Neuronal stem cell (in vitro differentiated cells): Measurements from ENCODE around the gene CNTD1.

Experiments used
- DNase-seq: peaks from one replicate; pipeline ENCODE4 v3.0.0-alpha.2; 2013; ENCODE audit warnings: low spot score
- H2AFZ ChIP-seq: one replicate; pipeline ENCODE4 v1.6.1; 2013; ENCODE audit warnings: mild to moderate bottlenecking, low read length, inconsistent platforms
- H2AK5ac ChIP-seq: 2 replicates; pipeline ENCODE4 v1.6.1; 2013; ENCODE audit warnings: low read depth, mild to moderate bottlenecking, inconsistent platforms, low read length, moderate library complexity, mixed read lengths
- H2BK120ac ChIP-seq: 2 replicates; pipeline ENCODE4 v1.6.1; 2013; ENCODE audit warnings: low read depth, mild to moderate bottlenecking, inconsistent platforms, low read length, moderate library complexity, mixed read lengths
- H2BK12ac ChIP-seq: one replicate; pipeline ENCODE4 v1.6.1; 2013; ENCODE audit warnings: low read length, inconsistent platforms
- H2BK15ac ChIP-seq: 2 replicates; pipeline ENCODE4 v1.6.1; 2013; ENCODE audit warnings: mild to moderate bottlenecking, low read length, inconsistent platforms, mixed read lengths
- H2BK5ac ChIP-seq: one replicate; pipeline ENCODE4 v1.6.1; 2013; ENCODE audit warnings: inconsistent platforms, mild to moderate bottlenecking, low read length, moderate library complexity
- H3K14ac ChIP-seq: one replicate; pipeline ENCODE4 v1.6.1; 2013; ENCODE audit warnings: low read length, inconsistent platforms
- H3K18ac ChIP-seq: 2 replicates; pipeline ENCODE4 v1.6.1; 2013; ENCODE audit warnings: low read length, inconsistent platforms
- H3K23ac ChIP-seq: 2 replicates; pipeline ENCODE4 v1.6.1; 2013; ENCODE audit warnings: low read depth, mild to moderate bottlenecking, mixed read lengths, low read length, inconsistent platforms; ENCODE audit not compliant: poor library complexity
- H3K27ac ChIP-seq: replicated peaks from 3 replicates; pipeline ENCODE4 v1.5.1; 2013; ENCODE audit warnings: low read length, inconsistent platforms
- H3K27me3 ChIP-seq, 3 experiments: 2 replicates each; pipeline ENCODE4 v1.6.1; 2013; ENCODE audit warnings: low read length in 3 of 3, mild to moderate bottlenecking in 2 of 3, inconsistent platforms in 1 of 3, low read depth in 1 of 3, mixed read lengths in 1 of 3, moderate library complexity in 1 of 3; ENCODE audit not compliant: control insufficient read depth in 3 of 3, insufficient read depth in 3 of 3
- H3K36me3 ChIP-seq, 2 donors: replicated peaks in 1 of 2; 2 replicates each; pipeline ENCODE4 v1.6.1; 2013; ENCODE audit warnings: low read length in 2 of 2; ENCODE audit not compliant: control insufficient read depth in 2 of 2, insufficient read depth in 2 of 2
- H3K4ac ChIP-seq: 2 replicates; pipeline ENCODE4 v1.6.1; 2013; ENCODE audit warnings: inconsistent platforms, mild to moderate bottlenecking, low read length, moderate library complexity
- H3K4me1 ChIP-seq, 2 donors: 1 replicate in 1 of 2; 2 replicates in 1 of 2; pipeline ENCODE4 v1.6.1; 2013; ENCODE audit warnings: low read length in 2 of 2, low read depth in 1 of 2; ENCODE audit not compliant: control insufficient read depth in 2 of 2, insufficient read depth in 1 of 2
- H3K4me2 ChIP-seq: one replicate; pipeline ENCODE4 v1.6.1; 2013; ENCODE audit warnings: mild to moderate bottlenecking, low read length, inconsistent platforms; ENCODE audit not compliant: insufficient read depth, poor library complexity, severe bottlenecking
- H3K4me3 ChIP-seq, 2 donors: 2 replicates each; pipeline ENCODE4 v1.5.1; 2013; ENCODE audit warnings: low read length in 2 of 2, mild to moderate bottlenecking in 2 of 2, inconsistent platforms in 1 of 2, moderate library complexity in 1 of 2
- H3K79me1 ChIP-seq: one replicate; pipeline ENCODE4 v1.6.1; 2013; ENCODE audit warnings: low read depth, mild to moderate bottlenecking, inconsistent platforms, low read length, moderate library complexity
- H3K9ac ChIP-seq: one replicate; pipeline ENCODE4 v1.6.1; 2013; ENCODE audit warnings: mild to moderate bottlenecking, low read depth, low read length, inconsistent platforms; ENCODE audit not compliant: poor library complexity
- H3K9me3 ChIP-seq, 2 donors: replicated peaks in 1 of 2; 2 replicates each; pipeline versions ENCODE3 to v1.6.1; 2013; ENCODE audit warnings: low read length in 2 of 2, mild to moderate bottlenecking in 2 of 2, inconsistent platforms in 1 of 2, low read depth in 1 of 2, mixed read lengths in 1 of 2, moderate library complexity in 1 of 2; ENCODE audit not compliant: control insufficient read depth in 2 of 2, insufficient read depth in 1 of 2
- H4K8ac ChIP-seq: one replicate; pipeline ENCODE4 v1.6.1; 2013; ENCODE audit warnings: low read depth, mild to moderate bottlenecking, inconsistent platforms, low read length, moderate library complexity
- H4K91ac ChIP-seq: one replicate; pipeline ENCODE4 v1.6.1; 2013; ENCODE audit warnings: low read length, low read depth, mild to moderate bottlenecking, inconsistent platforms; ENCODE audit not compliant: poor library complexity
- WGBS, 2 donors: extraction: QIAGEN DNeasy Blood & Tissue Kit; methylation state at CpG; one replicate each; pipeline ENCODE4 v1.1.7; 2013; ENCODE audit warnings: missing lambda C conversion rate in 2 of 2, mixed read lengths in 1 of 2; ENCODE audit not compliant: insufficient read length in 2 of 2, insufficient replicate concordance in 1 of 2; ENCODE audit errors: extremely low coverage in 2 of 2; 5-methylcytosine and 5-hydroxymethylcytosine counted together

Gene CNTD1

GRCh38 chr17:42832934-42833766 lies 34.5 kb downstream of the CNTD1 start, which contains the start of gene PSME3:
PSME3 (plus strand) TSS chr17:42833397; CDS start chr17:42833632, 235 bp downstream.
- Histone ChIP-seq H2AFZ (peak within 1 kb of the TSS; percentile 82), H2AK5ac (peak within 1 kb of the TSS; percentile 25), H3K27ac (peak within 1 kb of the TSS; percentile 28), H3K18ac (peak within 1 kb of the TSS; percentile 88), H3K27me3 (no peaks in the 10 kb centered on the region), H3K36me3 (peaks cover 20 to 34% of the 10 kb centered on the region in 2 donors), H3K23ac (peak within 1 kb of the TSS; percentile 99), H3K9me3 (no peaks in the 10 kb centered on the region), H3K4ac (no peak within 1 kb of the TSS), H3K4me3 (peak within 1 kb of the TSS; percentile 58 to 89), H3K4me1 (peaks cover 4% of the 10 kb centered on the region in 2 donors), H2BK5ac (peak within 1 kb of the TSS; percentile 71), H2BK12ac (peak within 1 kb of the TSS; percentile 46), H4K8ac (no peak within 1 kb of the TSS), H3K79me1 (peaks cover 6% of the 10 kb centered on the region), H2BK15ac (no peak within 1 kb of the TSS), H2BK120ac (peak within 1 kb of the TSS; percentile 39), H4K91ac (no peak within 1 kb of the TSS), H3K9ac (peak within 1 kb of the TSS; percentile 90), H3K14ac (peak within 1 kb of the TSS; percentile 63), H3K4me2 (peak within 1 kb of the TSS; percentile 98)
- WGBS, 2 donors = no CpG with 5 or more reads among the region's 71 CpGs
- DNase-seq = peak; percentile 85

- H2BK5ac ChIP-seq = no peak overlapping the region
- DNase-seq = no peak
- H3K27ac ChIP-seq = no peak overlapping the region
- no peak overlapping the region for H2BK120ac ChIP-seq
- peak overlapping the region; percentile 25 for H2AK5ac ChIP-seq
- H4K8ac ChIP-seq = no peak overlapping the region
- peak overlapping the region; percentile 98 for H3K4me2 ChIP-seq
- no CpG with 5 or more reads among the region's 18 CpGs for WGBS, 2 donors
- peaks cover 25 to 42% of the 10 kb centered on the region in 2 donors for H3K36me3 ChIP-seq
- H3K18ac ChIP-seq = no peak overlapping the region
- peak overlapping the region; percentile 58 to 89 for H3K4me3 ChIP-seq
- H4K91ac ChIP-seq = no peak overlapping the region
- H2BK12ac ChIP-seq = no peak overlapping the region
- peaks cover 4% of the 10 kb centered on the region in 2 donors for H3K4me1 ChIP-seq
- peak overlapping the region; percentile 82 for H2AFZ ChIP-seq
- peak overlapping the region; percentile 48 for H3K14ac ChIP-seq
- peak overlapping the region; percentile 99 for H3K23ac ChIP-seq
- no peaks in the 10 kb centered on the region for H3K27me3 ChIP-seq
- no peak overlapping the region for H2BK15ac ChIP-seq
- H3K79me1 ChIP-seq = peaks cover 6% of the 10 kb centered on the region
- H3K9ac ChIP-seq = peak overlapping the region; percentile 90
- H3K4ac ChIP-seq = no peak overlapping the region
- no peaks in the 10 kb centered on the region for H3K9me3 ChIP-seq
These were observed 35.2 kb downstream of the CNTD1 start for GRCh38 chr17:42833767-42834422.

GRCh38 chr17:42835732-42836131 lies 37.1 kb downstream of the CNTD1 start:
- H3K27ac ChIP-seq = no peak overlapping the region
- H3K9me3 ChIP-seq = no peaks in the 10 kb centered on the region
- H2AK5ac ChIP-seq = no peak overlapping the region
- no peak overlapping the region for H4K8ac ChIP-seq
- peaks cover 31 to 55% of the 10 kb centered on the region in 2 donors for H3K36me3 ChIP-seq
- H2BK5ac ChIP-seq = no peak overlapping the region
- H3K14ac ChIP-seq = no peak overlapping the region
- H3K4ac ChIP-seq = no peak overlapping the region
- no CpG with 5 or more reads among the region's 6 CpGs for WGBS, 2 donors
- H3K4me2 ChIP-seq = no peak overlapping the region
- no peaks in the 10 kb centered on the region for H3K27me3 ChIP-seq
- H2BK120ac ChIP-seq = no peak overlapping the region
- no peak overlapping the region for H2BK12ac ChIP-seq
- H4K91ac ChIP-seq = no peak overlapping the region
- peaks cover 4% of the 10 kb centered on the region in 2 donors for H3K4me1 ChIP-seq
- peaks cover 6% of the 10 kb centered on the region for H3K79me1 ChIP-seq
- H2BK15ac ChIP-seq = no peak overlapping the region
- H3K9ac ChIP-seq = no peak overlapping the region
- H3K23ac ChIP-seq = no peak overlapping the region
- no peak overlapping the region for H2AFZ ChIP-seq
- DNase-seq = no peak
- H3K18ac ChIP-seq = no peak overlapping the region
- no peak overlapping the region for H3K4me3 ChIP-seq
